Upper lobe of right lung (tissue), 1 donor: ENCODE data around the gene IDH3G. TPM values are rescaled to one million over a fixed set of nuclear protein-coding genes. Genes with fewer than 3 reads are reported as not detected.

Experiments
- ATAC-seq: fragments of 200-7000 bp; cut with Tn5 transposase; one replicate; pipeline ENCODE4 v1.9.1; 2020; ENCODE audit warnings: mild to moderate bottlenecking, moderate library complexity
- DNase-seq: peaks from one replicate; pipeline ENCODE4 v3.0.0-alpha.2; 2020
- H3K27ac ChIP-seq: fragments of 200-600 bp; one replicate; pipeline ENCODE4 v1.8.0; 2022
- H3K27me3 ChIP-seq: fragments of 200-600 bp; one replicate; pipeline ENCODE4 v1.8.0; 2022; ENCODE audit warnings: mild to moderate bottlenecking
- H3K36me3 ChIP-seq: fragments of 200-600 bp; one replicate; pipeline ENCODE4 v1.8.0; 2022
- H3K4me1 ChIP-seq: fragments of 200-600 bp; one replicate; pipeline ENCODE4 v1.8.0; 2022
- H3K4me3 ChIP-seq: fragments of 200-600 bp; one replicate; pipeline ENCODE4 v1.8.0; 2022; ENCODE audit warnings: mild to moderate bottlenecking
- H3K9me3 ChIP-seq: fragments of 200-600 bp; one replicate; pipeline ENCODE4 v1.8.0; 2022
- CTCF ChIP-seq: fragments of 200-600 bp; IDR thresholded peaks from one replicate; pipeline ENCODE4 v1.8.0; 2022; ENCODE audit warnings: antibody characterized with exemption
- intact Hi-C: fragments of 100-400 bp; cut with DNase I; formaldehyde crosslinking; loops from one replicate; pipeline ENCODE4 v1.11.0; 2022
- total RNA-seq: library from RNA; stranded (reverse); fragmentation: NEBNext Ultra II Directional; extraction: Animal tissue kit (Norgen Biotek cat#: 25700); gene quantifications from one replicate; pipeline ENCODE4 v1.2.1, GENCODE V29; 2021
- donor health status: DM: no; HTN: yes; CAD: no; lungs with severe emphysema.

IDH3G gene
- total RNA-seq, 1 donor from 2014 or later, result 42.7 TPM

- no peak for DNase-seq
- no peak overlapping the region for H3K27ac ChIP-seq
- no peaks in the 10 kb centered on the region for H3K9me3 ChIP-seq
- no peaks in the 10 kb centered on the region for H3K27me3 ChIP-seq
- intact Hi-C loops, result no loop called here
- TF ChIP-seq CTCF, result no peak
- H3K4me3 ChIP-seq, result no peak overlapping the region
- H3K36me3 ChIP-seq, result no peaks in the 10 kb centered on the region
- ATAC-seq, result no peak
- no peaks in the 10 kb centered on the region for H3K4me1 ChIP-seq
These were observed 18.0 kb upstream of the IDH3G start for GRCh38 chrX:153812220-153812619.

GRCh38 chrX:153807976-153808375 lies 13.8 kb upstream of the IDH3G start:
- Histone ChIP-seq H3K27ac (no peak overlapping the region), H3K9me3 (no peaks in the 10 kb centered on the region), H3K27me3 (no peaks in the 10 kb centered on the region), H3K36me3 (no peaks in the 10 kb centered on the region), H3K4me3 (no peak overlapping the region), H3K4me1 (no peaks in the 10 kb centered on the region)
- ATAC-seq, result no peak
- DNase-seq, result no peak
- intact Hi-C loops, result no loop called here
- TF ChIP-seq CTCF, result no peak

GRCh38 chrX:153806999-153807575 lies 12.9 kb upstream of the IDH3G start:
- intact Hi-C loops, result no loop called here
- ATAC-seq (no peak), DNase-seq (no peak)
- no peaks in the 10 kb centered on the region for H3K27me3 ChIP-seq
- no peak overlapping the region for H3K27ac ChIP-seq
- no peaks in the 10 kb centered on the region for H3K9me3 ChIP-seq
- no peaks in the 10 kb centered on the region for H3K4me1 ChIP-seq
- no peak for TF ChIP-seq CTCF
- no peaks in the 10 kb centered on the region for H3K36me3 ChIP-seq
- H3K4me3 ChIP-seq, result no peak overlapping the region

- DNase-seq (no peak), ATAC-seq (no peak)
- Histone ChIP-seq H3K4me3 (no peak overlapping the region), H3K27me3 (no peaks in the 10 kb centered on the region), H3K9me3 (no peaks in the 10 kb centered on the region), H3K27ac (no peak overlapping the region), H3K36me3 (no peaks in the 10 kb centered on the region), H3K4me1 (no peaks in the 10 kb centered on the region)
- intact Hi-C loops, result no loop called here
- no peak for TF ChIP-seq CTCF
These were observed 11.3 kb upstream of the IDH3G start for GRCh38 chrX:153805436-153805835.

- H3K36me3 ChIP-seq, result no peaks in the 10 kb centered on the region
- DNase-seq, result no peak
- no peak for TF ChIP-seq CTCF
- no peaks in the 10 kb centered on the region for H3K27me3 ChIP-seq
- H3K4me1 ChIP-seq, result no peaks in the 10 kb centered on the region
- no peak overlapping the region for H3K27ac ChIP-seq
- no peaks in the 10 kb centered on the region for H3K9me3 ChIP-seq
- intact Hi-C loops, result no loop called here
- no peak overlapping the region for H3K4me3 ChIP-seq
- ATAC-seq, result no peak
These were observed 10.4 kb upstream of the IDH3G start for GRCh38 chrX:153804621-153805020.

- no peaks in the 10 kb centered on the region for H3K27me3 ChIP-seq
- H3K4me1 ChIP-seq, result no peaks in the 10 kb centered on the region
- no peak overlapping the region for H3K4me3 ChIP-seq
- no peaks in the 10 kb centered on the region for H3K36me3 ChIP-seq
- intact Hi-C loops, result no loop called here
- ATAC-seq (no peak), DNase-seq (no peak)
- no peaks in the 10 kb centered on the region for H3K9me3 ChIP-seq
- TF ChIP-seq CTCF, result no peak
- H3K27ac ChIP-seq, result no peak overlapping the region
These were observed 10.0 kb upstream of the IDH3G start for GRCh38 chrX:153804100-153804595.
